ENCODE results near the gene LMAN1.

The LMAN1 gene

DNA sequence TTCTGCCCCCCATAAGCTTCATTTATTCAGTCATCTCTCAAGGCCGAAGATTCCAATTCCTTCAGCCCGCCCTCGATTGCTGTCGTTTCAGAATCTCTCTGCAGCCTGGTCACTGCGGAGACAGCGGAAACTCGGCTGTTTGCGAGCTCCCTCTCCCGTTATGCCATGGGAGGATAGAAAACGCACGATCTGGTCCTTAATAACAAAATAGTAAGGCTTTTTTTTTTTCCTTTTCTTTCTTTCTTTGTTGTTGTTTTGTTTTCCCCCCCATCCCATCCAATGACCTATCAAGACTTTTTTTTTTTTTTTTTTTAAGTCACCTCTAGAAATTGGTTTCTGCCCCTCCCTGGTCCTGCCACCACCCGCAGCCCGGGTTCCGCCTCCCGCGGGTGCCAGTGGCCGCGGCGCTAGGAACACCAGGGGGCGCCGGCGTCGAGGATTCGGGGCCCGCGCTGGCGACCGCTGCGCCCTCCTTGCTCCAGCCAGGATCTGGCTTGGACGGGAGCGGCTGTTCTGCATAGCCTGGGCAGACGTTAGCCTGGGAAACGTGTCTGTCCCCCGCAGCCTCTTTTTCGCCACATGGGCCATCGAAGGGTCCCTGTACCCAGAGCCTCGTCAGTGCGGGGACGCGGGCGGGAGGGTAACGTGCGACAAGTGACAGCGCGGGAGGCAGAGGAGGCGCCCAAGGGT is 50.7 kb downstream of the LMAN1 start:
- Histone ChIP-seq H3K9ac (ENCODE audit: low read depth in 1 of 2, low read length in 2 of 2) (no peak overlapping the region), H3K4me1 (ENCODE audit: control insufficient read depth in 2 of 2, insufficient read depth in 2 of 2, low read length in 2 of 2) (peaks cover 0 to 3% of the 10 kb centered on the region in 2 donors), H3K27ac (ENCODE audit: low read depth in 2 of 2, low read length in 2 of 2) (no peak overlapping the region), H3K27me3 (ENCODE audit: control insufficient read depth in 2 of 2, insufficient read depth in 2 of 2, low read length in 2 of 2) (peaks cover 8 to 23% of the 10 kb centered on the region in 2 donors), H3K9me3 (ENCODE audit: control insufficient read depth in 2 of 2, low read length in 2 of 2) (no peaks in the 10 kb centered on the region), H3K4me3 (ENCODE audit: low read length in 2 of 2) (peak overlapping the region; percentile 35 to 40), H3K36me3 (ENCODE audit: control insufficient read depth in 2 of 2, insufficient read depth in 2 of 2, low read length in 2 of 2) (no peaks in the 10 kb centered on the region)

DNA sequence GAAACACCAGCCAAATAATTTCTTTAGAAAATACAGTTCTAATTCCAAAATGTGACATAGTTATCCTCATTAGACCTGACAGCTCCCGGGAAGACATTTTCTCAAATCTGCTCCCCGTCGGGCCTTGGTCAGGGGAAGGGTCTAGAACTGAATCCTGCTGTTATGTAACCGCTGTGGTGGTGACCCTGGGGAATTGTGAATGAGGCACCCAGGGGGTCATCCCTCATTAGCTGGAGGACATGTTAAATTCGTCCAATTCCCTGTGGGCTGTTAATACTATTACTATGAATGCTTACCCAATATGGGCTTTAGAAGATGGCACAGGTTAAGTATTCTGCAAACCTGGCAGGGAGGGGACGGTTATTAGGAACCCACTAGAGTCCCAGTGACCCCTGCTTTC is 52.4 kb downstream of the LMAN1 start:
- H3K4me3 ChIP-seq (ENCODE audit: low read length in 2 of 2) = no peak overlapping the region
- H3K9me3 ChIP-seq (ENCODE audit: control insufficient read depth in 2 of 2, low read length in 2 of 2) = no peaks in the 10 kb centered on the region
- H3K27ac ChIP-seq (ENCODE audit: low read depth in 2 of 2, low read length in 2 of 2) = no peak overlapping the region
- no peaks in the 10 kb centered on the region for H3K36me3 ChIP-seq (ENCODE audit: control insufficient read depth in 2 of 2, insufficient read depth in 2 of 2, low read length in 2 of 2)
- no peak overlapping the region for H3K9ac ChIP-seq (ENCODE audit: low read depth in 1 of 2, low read length in 2 of 2)
- peaks cover 8 to 20% of the 10 kb centered on the region in 2 donors for H3K27me3 ChIP-seq (ENCODE audit: control insufficient read depth in 2 of 2, insufficient read depth in 2 of 2, low read length in 2 of 2)
- H3K4me1 ChIP-seq (ENCODE audit: control insufficient read depth in 2 of 2, insufficient read depth in 2 of 2, low read length in 2 of 2) = peaks cover 0 to 3% of the 10 kb centered on the region in 2 donors

DNA sequence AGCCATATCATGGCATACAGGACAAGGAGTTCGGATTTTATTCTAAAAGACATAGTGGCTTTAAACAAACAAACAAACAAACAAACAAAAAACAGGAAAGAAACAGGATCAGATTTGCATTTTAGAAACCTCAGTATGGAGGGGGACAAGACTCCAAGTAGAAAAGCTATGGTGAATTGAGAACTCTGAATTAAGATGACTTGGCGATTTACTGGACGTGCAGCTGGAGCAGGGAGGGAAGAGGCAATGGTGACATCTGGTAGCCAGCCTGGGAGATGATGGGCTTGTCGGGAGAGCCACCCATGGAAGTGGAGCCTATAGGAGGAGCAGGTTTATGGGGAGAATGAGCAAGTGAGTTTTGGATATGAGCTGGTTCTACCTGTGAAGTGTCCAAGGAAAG is 53.8 kb downstream of the LMAN1 start:
- no peaks in the 10 kb centered on the region for H3K9me3 ChIP-seq (ENCODE audit: control insufficient read depth in 2 of 2, low read length in 2 of 2)
- no peak overlapping the region for H3K9ac ChIP-seq (ENCODE audit: low read depth in 1 of 2, low read length in 2 of 2)
- peaks cover 8 to 17% of the 10 kb centered on the region in 2 donors for H3K27me3 ChIP-seq (ENCODE audit: control insufficient read depth in 2 of 2, insufficient read depth in 2 of 2, low read length in 2 of 2)

DNA sequence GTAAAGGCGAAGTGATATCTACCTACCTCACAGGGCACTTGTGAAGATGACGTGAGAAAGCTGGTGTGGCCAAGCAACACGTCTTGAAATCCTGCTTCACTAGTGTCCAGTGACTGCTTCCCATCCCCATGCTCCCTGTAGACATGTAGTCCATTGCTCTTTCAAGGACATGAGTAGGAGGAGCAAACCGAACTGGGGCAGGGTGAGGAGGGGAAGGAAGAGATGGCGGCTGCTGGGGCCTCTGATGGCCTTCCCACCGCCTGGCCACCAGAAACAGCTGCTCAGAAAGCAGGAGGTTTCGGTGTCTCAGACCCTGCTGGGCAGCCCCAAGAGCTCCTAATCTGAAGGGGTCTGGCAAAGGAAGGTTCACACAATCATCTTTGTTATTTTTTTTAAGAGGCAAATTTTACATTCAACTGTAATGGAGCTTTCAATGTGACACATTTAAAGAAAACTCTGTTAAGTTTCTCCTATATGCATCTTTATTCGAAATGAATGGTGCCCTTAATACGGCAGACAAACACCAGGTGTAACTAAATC is 55.3 kb downstream of the LMAN1 start:
- Histone ChIP-seq H3K27ac (ENCODE audit: low read depth in 2 of 2, low read length in 2 of 2) (no peak overlapping the region), H3K4me1 (ENCODE audit: control insufficient read depth in 2 of 2, insufficient read depth in 2 of 2, low read length in 2 of 2) (peaks cover 0 to 2% of the 10 kb centered on the region in 2 donors), H3K9ac (ENCODE audit: low read depth in 1 of 2, low read length in 2 of 2) (no peak overlapping the region), H3K36me3 (ENCODE audit: control insufficient read depth in 2 of 2, insufficient read depth in 2 of 2, low read length in 2 of 2) (no peaks in the 10 kb centered on the region), H3K27me3 (ENCODE audit: control insufficient read depth in 2 of 2, insufficient read depth in 2 of 2, low read length in 2 of 2) (peaks cover 5 to 7% of the 10 kb centered on the region in 2 donors), H3K9me3 (ENCODE audit: control insufficient read depth in 2 of 2, low read length in 2 of 2) (no peaks in the 10 kb centered on the region), H3K4me3 (ENCODE audit: low read length in 2 of 2) (no peak overlapping the region)

More for the DNA sequence above, 53.8 kb downstream of the LMAN1 start:
- Histone ChIP-seq H3K27ac (ENCODE audit: low read depth in 2 of 2, low read length in 2 of 2) (no peak overlapping the region), H3K4me1 (ENCODE audit: control insufficient read depth in 2 of 2, insufficient read depth in 2 of 2, low read length in 2 of 2) (peaks cover 0 to 3% of the 10 kb centered on the region in 2 donors), H3K4me3 (ENCODE audit: low read length in 2 of 2) (no peak overlapping the region), H3K36me3 (ENCODE audit: control insufficient read depth in 2 of 2, insufficient read depth in 2 of 2, low read length in 2 of 2) (no peaks in the 10 kb centered on the region)

DNA sequence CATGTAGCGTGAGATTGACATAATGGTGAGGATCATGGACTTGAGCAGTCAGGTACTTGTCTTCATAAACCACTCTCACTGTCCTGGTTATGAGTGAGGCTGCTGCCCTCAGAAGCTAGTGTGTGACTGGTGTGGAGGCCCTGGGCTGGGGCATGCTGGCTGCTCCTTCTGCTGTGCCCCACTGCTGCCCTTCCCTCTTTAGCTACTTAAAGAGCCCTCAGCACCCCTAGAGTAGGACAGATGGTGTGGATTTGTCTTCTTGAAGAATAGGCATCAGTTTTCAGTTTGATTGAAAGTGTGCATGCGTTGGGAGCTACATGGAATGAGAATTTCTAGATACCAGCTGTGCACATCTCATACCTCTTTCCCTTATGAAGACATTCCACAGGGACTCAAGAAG is 56.1 kb downstream of the LMAN1 start:
- H3K36me3 ChIP-seq (ENCODE audit: control insufficient read depth in 2 of 2, insufficient read depth in 2 of 2, low read length in 2 of 2) = no peaks in the 10 kb centered on the region
- no peak overlapping the region for H3K27ac ChIP-seq (ENCODE audit: low read depth in 2 of 2, low read length in 2 of 2)
- H3K9ac ChIP-seq (ENCODE audit: low read depth in 1 of 2, low read length in 2 of 2) = no peak overlapping the region
- H3K27me3 ChIP-seq (ENCODE audit: control insufficient read depth in 2 of 2, insufficient read depth in 2 of 2, low read length in 2 of 2) = peaks cover 5 to 7% of the 10 kb centered on the region in 2 donors
- H3K4me1 ChIP-seq (ENCODE audit: control insufficient read depth in 2 of 2, insufficient read depth in 2 of 2, low read length in 2 of 2) = no peaks in the 10 kb centered on the region
- no peak overlapping the region for H3K4me3 ChIP-seq (ENCODE audit: low read length in 2 of 2)
- no peaks in the 10 kb centered on the region for H3K9me3 ChIP-seq (ENCODE audit: control insufficient read depth in 2 of 2, low read length in 2 of 2)

DNA sequence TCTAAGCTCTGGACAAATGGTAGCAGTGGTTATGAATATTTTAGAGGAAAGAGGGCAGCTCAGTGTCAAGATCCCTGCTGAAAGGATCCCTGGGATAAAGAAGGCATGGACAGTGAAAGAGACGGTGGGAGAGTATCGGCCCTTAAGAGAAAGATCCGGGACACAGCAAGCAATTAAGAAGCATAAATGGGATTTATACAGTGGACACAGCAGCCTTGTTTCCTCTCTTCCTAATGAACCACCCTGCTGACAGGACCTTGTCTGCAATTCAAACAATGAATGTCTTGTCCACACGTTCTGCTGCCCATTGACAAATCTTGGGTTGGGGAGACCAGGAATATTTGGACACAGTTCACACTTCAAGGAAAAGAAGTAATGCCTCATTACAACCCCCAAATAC is 57.1 kb downstream of the LMAN1 start:
- no peak overlapping the region for H3K9ac ChIP-seq (ENCODE audit: low read depth in 1 of 2, low read length in 2 of 2)
- no peaks in the 10 kb centered on the region for H3K9me3 ChIP-seq (ENCODE audit: control insufficient read depth in 2 of 2, low read length in 2 of 2)
- H3K27ac ChIP-seq (ENCODE audit: low read depth in 2 of 2, low read length in 2 of 2) = no peak overlapping the region
- no peak overlapping the region for H3K4me3 ChIP-seq (ENCODE audit: low read length in 2 of 2)
- H3K4me1 ChIP-seq (ENCODE audit: control insufficient read depth in 2 of 2, insufficient read depth in 2 of 2, low read length in 2 of 2) = no peaks in the 10 kb centered on the region
- no peaks in the 10 kb centered on the region for H3K36me3 ChIP-seq (ENCODE audit: control insufficient read depth in 2 of 2, insufficient read depth in 2 of 2, low read length in 2 of 2)
- peaks cover 2 to 5% of the 10 kb centered on the region in 2 donors for H3K27me3 ChIP-seq (ENCODE audit: control insufficient read depth in 2 of 2, insufficient read depth in 2 of 2, low read length in 2 of 2)

DNA sequence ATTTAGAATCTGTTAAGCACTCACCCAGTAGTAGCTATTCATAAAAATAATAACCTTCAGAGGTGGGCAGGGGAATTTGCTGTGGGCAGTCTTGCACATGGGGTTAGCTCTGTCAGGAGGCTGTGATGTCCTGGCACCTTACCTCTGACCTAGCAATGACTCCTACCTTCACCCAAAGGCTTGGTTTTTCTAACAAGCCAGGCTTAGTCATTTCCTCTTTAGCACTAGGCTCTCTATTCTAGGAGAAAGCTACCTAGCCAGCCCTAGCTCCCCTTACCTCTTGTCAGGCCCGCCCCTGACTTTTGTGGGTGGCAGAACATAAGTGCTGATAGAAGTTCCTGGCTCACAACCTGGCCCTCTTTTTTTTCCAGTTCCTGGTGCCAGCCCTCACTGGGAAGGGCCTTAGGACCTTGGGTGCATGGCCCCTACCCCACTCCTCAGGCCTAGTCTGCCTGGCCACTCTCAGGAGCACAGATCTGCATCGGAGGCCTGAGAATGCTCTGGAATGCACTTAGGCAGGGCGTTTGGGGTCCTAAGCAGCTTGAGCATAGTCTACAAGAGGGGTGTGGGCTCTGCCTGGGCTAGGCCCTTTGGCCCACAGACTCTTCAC is 58.3 kb downstream of the LMAN1 start:
- Histone ChIP-seq H3K9me3 (ENCODE audit: control insufficient read depth in 2 of 2, low read length in 2 of 2) (no peaks in the 10 kb centered on the region), H3K27ac (ENCODE audit: low read depth in 2 of 2, low read length in 2 of 2) (no peak overlapping the region), H3K36me3 (ENCODE audit: control insufficient read depth in 2 of 2, insufficient read depth in 2 of 2, low read length in 2 of 2) (no peaks in the 10 kb centered on the region), H3K27me3 (ENCODE audit: control insufficient read depth in 2 of 2, insufficient read depth in 2 of 2, low read length in 2 of 2) (peaks cover 0 to 3% of the 10 kb centered on the region in 2 donors), H3K4me3 (ENCODE audit: low read length in 2 of 2) (no peak overlapping the region), H3K9ac (ENCODE audit: low read depth in 1 of 2, low read length in 2 of 2) (no peak overlapping the region), H3K4me1 (ENCODE audit: control insufficient read depth in 2 of 2, insufficient read depth in 2 of 2, low read length in 2 of 2) (no peaks in the 10 kb centered on the region)

DNA sequence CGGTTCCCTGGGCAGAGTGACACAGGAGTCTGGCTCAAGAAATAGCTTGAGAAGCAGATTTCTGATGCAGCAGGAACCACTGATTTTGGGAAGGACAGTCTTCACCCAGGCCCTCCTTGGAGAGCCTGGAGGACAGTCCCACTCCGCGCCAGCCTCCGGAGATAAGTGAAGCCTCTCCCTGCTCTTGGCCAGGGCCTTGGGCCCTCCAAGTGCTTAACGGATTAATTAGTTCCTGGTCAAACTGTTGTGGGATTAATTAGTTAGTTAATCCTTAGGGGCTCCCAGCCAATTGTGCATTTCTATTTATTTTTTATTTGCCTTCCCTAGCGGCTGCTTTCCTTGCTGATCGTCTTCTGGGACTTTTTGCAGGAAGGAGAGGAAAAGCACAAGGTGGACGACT is 60.2 kb downstream of the LMAN1 start:
- Histone ChIP-seq H3K36me3 (ENCODE audit: control insufficient read depth in 2 of 2, insufficient read depth in 2 of 2, low read length in 2 of 2) (no peaks in the 10 kb centered on the region), H3K27me3 (ENCODE audit: control insufficient read depth in 2 of 2, insufficient read depth in 2 of 2, low read length in 2 of 2) (no peaks in the 10 kb centered on the region), H3K4me1 (ENCODE audit: control insufficient read depth in 2 of 2, insufficient read depth in 2 of 2, low read length in 2 of 2) (no peaks in the 10 kb centered on the region), H3K9ac (ENCODE audit: low read depth in 1 of 2, low read length in 2 of 2) (no peak overlapping the region), H3K4me3 (ENCODE audit: low read length in 2 of 2) (no peak overlapping the region), H3K27ac (ENCODE audit: low read depth in 2 of 2, low read length in 2 of 2) (no peak overlapping the region), H3K9me3 (ENCODE audit: control insufficient read depth in 2 of 2, low read length in 2 of 2) (no peaks in the 10 kb centered on the region)

DNA sequence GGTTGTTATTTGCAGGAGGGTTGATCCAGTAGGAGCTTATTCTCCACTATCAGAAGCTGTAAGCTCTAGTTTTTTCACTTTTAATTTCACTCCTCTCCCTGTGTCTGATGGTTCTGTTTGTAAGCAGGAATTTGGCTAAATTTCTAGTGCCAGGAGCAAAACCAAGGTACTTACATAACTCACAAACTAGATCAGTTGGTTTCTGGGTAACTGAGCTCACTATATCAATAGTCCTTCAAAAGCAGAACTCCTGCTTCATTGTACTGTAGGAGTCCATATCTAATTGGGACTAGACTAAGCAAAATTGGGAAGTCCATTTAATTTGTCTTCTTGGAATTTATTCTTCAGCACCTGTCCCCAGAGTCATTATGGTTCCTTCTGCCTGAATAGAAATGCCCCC is 65.7 kb downstream of the LMAN1 start:
- Histone ChIP-seq H3K9ac (ENCODE audit: low read depth in 1 of 2, low read length in 2 of 2) (no peak overlapping the region), H3K36me3 (ENCODE audit: control insufficient read depth in 2 of 2, insufficient read depth in 2 of 2, low read length in 2 of 2) (no peaks in the 10 kb centered on the region), H3K4me1 (ENCODE audit: control insufficient read depth in 2 of 2, insufficient read depth in 2 of 2, low read length in 2 of 2) (no peaks in the 10 kb centered on the region), H3K27me3 (ENCODE audit: control insufficient read depth in 2 of 2, insufficient read depth in 2 of 2, low read length in 2 of 2) (no peaks in the 10 kb centered on the region), H3K27ac (ENCODE audit: low read depth in 2 of 2, low read length in 2 of 2) (no peak overlapping the region), H3K9me3 (ENCODE audit: control insufficient read depth in 2 of 2, low read length in 2 of 2) (no peaks in the 10 kb centered on the region), H3K4me3 (ENCODE audit: low read length in 2 of 2) (no peak overlapping the region)

DNA sequence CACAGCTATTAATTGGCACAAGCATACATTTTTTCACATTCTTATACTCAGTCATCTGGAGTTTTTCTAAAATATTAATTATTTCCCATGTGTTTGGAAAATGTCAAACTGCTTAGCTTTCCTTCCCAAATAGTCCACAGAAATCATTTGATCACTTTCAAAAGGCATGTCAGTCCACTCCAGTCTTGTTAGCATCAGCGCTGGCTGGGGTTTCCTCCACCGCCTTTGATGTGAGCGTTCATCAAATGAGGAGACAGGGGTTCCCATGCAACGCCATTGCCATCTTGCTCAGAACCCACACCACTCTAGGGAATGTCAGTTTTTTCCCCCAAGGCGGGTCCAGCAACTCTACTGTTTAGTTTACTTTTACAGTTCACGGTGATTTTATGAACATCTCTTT is 72.7 kb downstream of the LMAN1 start:
- no peaks in the 10 kb centered on the region for H3K9me3 ChIP-seq (ENCODE audit: control insufficient read depth in 2 of 2, low read length in 2 of 2)
- no peaks in the 10 kb centered on the region for H3K36me3 ChIP-seq (ENCODE audit: control insufficient read depth in 2 of 2, insufficient read depth in 2 of 2, low read length in 2 of 2)
- no peaks in the 10 kb centered on the region for H3K4me1 ChIP-seq (ENCODE audit: control insufficient read depth in 2 of 2, insufficient read depth in 2 of 2, low read length in 2 of 2)
- peaks cover 9 to 23% of the 10 kb centered on the region in 2 donors for H3K27me3 ChIP-seq (ENCODE audit: control insufficient read depth in 2 of 2, insufficient read depth in 2 of 2, low read length in 2 of 2)
- no peak overlapping the region for H3K27ac ChIP-seq (ENCODE audit: low read depth in 2 of 2, low read length in 2 of 2)
- H3K4me3 ChIP-seq (ENCODE audit: low read length in 2 of 2) = no peak overlapping the region
- H3K9ac ChIP-seq (ENCODE audit: low read depth in 1 of 2, low read length in 2 of 2) = no peak overlapping the region
